Thyroid gland (tissue), 4 donors: ENCODE data around the gene ENTPD8.

Experiments used
- CTCF ChIP-seq, 6 experiments: fragments of 200-600 bp in 3 of 6; fragments of 450-650 bp in 3 of 6; sonication (generic) in 3 of 6; IDR thresholded peaks; one replicate each; pipeline ENCODE4 v1.5.1; 2016 to 2019; ENCODE audit warnings: antibody characterized with exemption in 6 of 6, mild to moderate bottlenecking in 2 of 6, inconsistent platforms in 1 of 6, moderate library complexity in 1 of 6
- POLR2A ChIP-seq, 2 donors: fragments of 450-650 bp; IDR thresholded peaks; one replicate each; pipeline ENCODE4 v1.6.1; 2017; ENCODE audit warnings: antibody characterized with exemption in 2 of 2, mild to moderate bottlenecking in 2 of 2, moderate library complexity in 1 of 2

- TF ChIP-seq POLR2A (IDR thresholded peaks at IDR 0.05), result no peak
- TF ChIP-seq CTCF (IDR thresholded peaks at IDR 0.05), result no peak
These were observed 771 bp upstream of the ENTPD8 start for GRCh38 chr9:137441935-137442321.
